ENCODE data around the gene TNNI2. TPM values are rescaled to one million over a fixed set of nuclear protein-coding genes. Genes with fewer than 3 reads are reported as not detected.
A peak's percentile ranks its signal among the peaks of the same experiment; 100 is the strongest.

TNNI2 gene
- total RNA-seq, 2 experiments from 2014 or later = 1.0 TPM; not detected in 1

GRCh38 chr11:1847006-1847735 lies 8.4 kb downstream of the TNNI2 start:
- Mint-ChIP-seq H3K9me3 (ENCODE audit: low read depth) (no peaks in the 10 kb centered on the region), H3K36me3 (no peaks in the 10 kb centered on the region), H3K27ac (no peak overlapping the region), H3K27me3 (no peaks in the 10 kb centered on the region), H3K4me3 (no peak overlapping the region), H3K4me1 (peaks cover 67% of the 10 kb centered on the region)
- CTCF ChIA-PET = interaction anchor here (0.5 to 2.7 kb wide), 8 partner anchors 14 to 1053 kb away, joined by 3 to 12 read pairs (median 4); no protein-coding TSS in a partner anchor
- no peak for DNase-seq
- no peak for ATAC-seq

- DNase-seq (no peak), ATAC-seq (no peak)
- CTCF ChIA-PET = interaction anchor here (0.5 to 2.7 kb wide), 8 partner anchors 15 to 1052 kb away, joined by 3 to 12 read pairs (median 5); no protein-coding TSS in a partner anchor
- Mint-ChIP-seq H3K27me3 (no peaks in the 10 kb centered on the region), H3K9me3 (ENCODE audit: low read depth) (no peaks in the 10 kb centered on the region), H3K27ac (no peak overlapping the region), H3K36me3 (peaks cover 3% of the 10 kb centered on the region), H3K4me1 (peaks cover 74% of the 10 kb centered on the region), H3K4me3 (no peak overlapping the region)
Observed at GRCh38 chr11:1847926-1848639, 9.3 kb downstream of the TNNI2 start.

GRCh38 chr11:1848640-1849430 lies 10.1 kb downstream of the TNNI2 start:
- H3K27me3 Mint-ChIP-seq = no peaks in the 10 kb centered on the region
- DNase-seq (no peak), ATAC-seq (no peak)
- H3K4me1 Mint-ChIP-seq = peaks cover 66% of the 10 kb centered on the region
- CTCF ChIA-PET = interaction anchor here (1.5 to 5.4 kb wide), 3 partner anchors 34 to 155 kb away, joined by 8 to 39 read pairs (median 9); no protein-coding TSS in a partner anchor
- H3K4me3 Mint-ChIP-seq = no peak overlapping the region
- H3K9me3 Mint-ChIP-seq (ENCODE audit: low read depth) = no peaks in the 10 kb centered on the region
- peak overlapping the region; percentile 62 for H3K27ac Mint-ChIP-seq
- H3K36me3 Mint-ChIP-seq = peaks cover 9% of the 10 kb centered on the region

- CTCF ChIA-PET = interaction anchor here (1.0 to 6.9 kb wide), 15 partner anchors 11 to 300 kb away, joined by 3 to 69 read pairs (median 9); partner anchors contain the start of gene TNNI2
- Mint-ChIP-seq H3K4me3 (peak overlapping the region; percentile 99), H3K27me3 (no peaks in the 10 kb centered on the region), H3K27ac (peak overlapping the region; percentile 99), H3K4me1 (peaks cover 55% of the 10 kb centered on the region), H3K9me3 (ENCODE audit: low read depth) (no peaks in the 10 kb centered on the region), H3K36me3 (peaks cover 15% of the 10 kb centered on the region)
- ATAC-seq = no peak
- DNase-seq = no peak
Observed at GRCh38 chr11:1851468-1852180, 12.8 kb downstream of the TNNI2 start.

GRCh38 chr11:1852271-1852876 lies 13.6 kb downstream of the TNNI2 start:
- Mint-ChIP-seq H3K9me3 (ENCODE audit: low read depth) (no peaks in the 10 kb centered on the region), H3K36me3 (peaks cover 15% of the 10 kb centered on the region), H3K4me1 (peaks cover 55% of the 10 kb centered on the region), H3K27ac (peak overlapping the region; percentile 99), H3K4me3 (peak overlapping the region; percentile 99), H3K27me3 (no peaks in the 10 kb centered on the region)
- ATAC-seq = no peak
- CTCF ChIA-PET = interaction anchor here (0.9 to 6.9 kb wide), 11 partner anchors 16 to 299 kb away, joined by 3 to 69 read pairs (median 13); no protein-coding TSS in a partner anchor
- no peak for DNase-seq

GRCh38 chr11:1852877-1853276 lies 14.1 kb downstream of the TNNI2 start, which contains the start of gene LSP1:
Gene LSP1, plus strand, starts transcription at chr11:1853084. Its CDS starts 61 bp downstream, at chr11:1853145.
- Mint-ChIP-seq H3K4me1 (peaks cover 55% of the 10 kb centered on the region), H3K27ac (peak within 1 kb of the TSS; percentile 99), H3K27me3 (no peaks in the 10 kb centered on the region), H3K36me3 (peaks cover 15% of the 10 kb centered on the region), H3K9me3 (ENCODE audit: low read depth) (no peaks in the 10 kb centered on the region), H3K4me3 (peak within 1 kb of the TSS; percentile 99)
- ATAC-seq (peak; percentile 59), DNase-seq (peak; percentile 95)
- CTCF ChIA-PET = interaction anchor here (0.7 to 6.9 kb wide), 12 partner anchors 14 to 450 kb away, joined by 3 to 69 read pairs (median 6); partner anchors contain the start of gene TNNI2

GRCh38 chr11:1853376-1854131 lies 14.8 kb downstream of the TNNI2 start:
- Mint-ChIP-seq H3K4me1 (peaks cover 55% of the 10 kb centered on the region), H3K27me3 (no peaks in the 10 kb centered on the region), H3K9me3 (ENCODE audit: low read depth) (no peaks in the 10 kb centered on the region), H3K4me3 (peak overlapping the region; percentile 99), H3K27ac (peak overlapping the region; percentile 99), H3K36me3 (peaks cover 16% of the 10 kb centered on the region)
- CTCF ChIA-PET = interaction anchor here (0.7 to 6.9 kb wide), 13 partner anchors 14 to 449 kb away, joined by 3 to 69 read pairs (median 4); partner anchors contain the start of gene TNNI2
- peak; percentile 1 for ATAC-seq
- no peak for DNase-seq

GRCh38 chr11:1854132-1854948 lies 15.6 kb downstream of the TNNI2 start:
- CTCF ChIA-PET = interaction anchor here (1.2 to 6.9 kb wide), 11 partner anchors 19 to 297 kb away, joined by 3 to 69 read pairs (median 4); no protein-coding TSS in a partner anchor
- peaks cover 51% of the 10 kb centered on the region for H3K4me1 Mint-ChIP-seq

GRCh38 chr11:1854949-1855885 lies 16.4 kb downstream of the TNNI2 start:
- no peaks in the 10 kb centered on the region for H3K9me3 Mint-ChIP-seq (ENCODE audit: low read depth)
- no peaks in the 10 kb centered on the region for H3K27me3 Mint-ChIP-seq
- H3K36me3 Mint-ChIP-seq = peaks cover 19% of the 10 kb centered on the region
- no peak for ATAC-seq
- H3K27ac Mint-ChIP-seq = peak overlapping the region; percentile 28
- CTCF ChIA-PET = interaction anchor here (1.3 to 6.9 kb wide), 8 partner anchors 24 to 296 kb away, joined by 3 to 69 read pairs (median 6); no protein-coding TSS in a partner anchor
- peak; percentile 71 for DNase-seq
- H3K4me1 Mint-ChIP-seq = peaks cover 43% of the 10 kb centered on the region
- peak overlapping the region; percentile 99 for H3K4me3 Mint-ChIP-seq

More at GRCh38 chr11:1854132-1854948, 15.6 kb downstream of the TNNI2 start:
- H3K36me3 Mint-ChIP-seq = peaks cover 17% of the 10 kb centered on the region
- H3K4me3 Mint-ChIP-seq = peak overlapping the region; percentile 99
- ATAC-seq (no peak), DNase-seq (no peak)
- no peaks in the 10 kb centered on the region for H3K27me3 Mint-ChIP-seq
- peak overlapping the region; percentile 99 for H3K27ac Mint-ChIP-seq
- H3K9me3 Mint-ChIP-seq (ENCODE audit: low read depth) = no peaks in the 10 kb centered on the region

- Mint-ChIP-seq H3K36me3 (peaks cover 19% of the 10 kb centered on the region), H3K4me1 (peaks cover 36% of the 10 kb centered on the region), H3K27ac (peak overlapping the region; percentile 59), H3K9me3 (ENCODE audit: low read depth) (no peaks in the 10 kb centered on the region), H3K4me3 (no peak overlapping the region), H3K27me3 (no peaks in the 10 kb centered on the region)
- DNase-seq = no peak
- ATAC-seq = no peak
- CTCF ChIA-PET = interaction anchor here (1.4 to 6.9 kb wide), 2 partner anchors 26 to 92 kb away, joined by 6 to 69 read pairs; no protein-coding TSS in a partner anchor
Observed at GRCh38 chr11:1855886-1856265, 17.1 kb downstream of the TNNI2 start.
